Measurements from ENCODE around the gene THSD7A.

Gene THSD7A

GRCh38 chr7:11613292-11613930 is 218.6 kb downstream of the THSD7A start:
- no peak for FAIRE-seq
- DNase-seq (ENCODE audit: insufficient read length, low spot score): no peak
- no peak for TF ChIP-seq CTCF (IDR thresholded peaks at IDR 0.05; ENCODE audit: insufficient read depth, missing control alignments)

- no peak for FAIRE-seq
- no peak for TF ChIP-seq CTCF (IDR thresholded peaks at IDR 0.05; ENCODE audit: insufficient read depth, missing control alignments)
- no peak for DNase-seq (ENCODE audit: insufficient read length, low spot score)
These were observed 219.3 kb downstream of the THSD7A start for GRCh38 chr7:11612737-11613136.

- DNase-seq (ENCODE audit: insufficient read length, low spot score): no peak
- no peak for FAIRE-seq
- TF ChIP-seq CTCF (IDR thresholded peaks at IDR 0.05; ENCODE audit: insufficient read depth, missing control alignments): no peak
These were observed 222.8 kb downstream of the THSD7A start for GRCh38 chr7:11609096-11609670.

- no peak for TF ChIP-seq CTCF (IDR thresholded peaks at IDR 0.05; ENCODE audit: insufficient read depth, missing control alignments)
These were observed 224.3 kb downstream of the THSD7A start for GRCh38 chr7:11607686-11608085.

GRCh38 chr7:11605749-11606148 is 226.2 kb downstream of the THSD7A start:
- TF ChIP-seq CTCF (IDR thresholded peaks at IDR 0.05; ENCODE audit: insufficient read depth, missing control alignments): no peak
- FAIRE-seq: no peak

More at GRCh38 chr7:11607686-11608085, 224.3 kb downstream of the THSD7A start:
- FAIRE-seq: no peak
- no peak for DNase-seq (ENCODE audit: insufficient read length, low spot score)

GRCh38 chr7:11604505-11604904 is 227.5 kb downstream of the THSD7A start:
- TF ChIP-seq CTCF (IDR thresholded peaks at IDR 0.05; ENCODE audit: insufficient read depth, missing control alignments): no peak
- no peak for FAIRE-seq
- DNase-seq (ENCODE audit: insufficient read length, low spot score): no peak

More at GRCh38 chr7:11605749-11606148, 226.2 kb downstream of the THSD7A start:
- DNase-seq (ENCODE audit: insufficient read length, low spot score): no peak

GRCh38 chr7:11601761-11602160 is 230.2 kb downstream of the THSD7A start:
- no peak for TF ChIP-seq CTCF (IDR thresholded peaks at IDR 0.05; ENCODE audit: insufficient read depth, missing control alignments)
- no peak for DNase-seq (ENCODE audit: insufficient read length, low spot score)
- no peak for FAIRE-seq
